HUES6 (cell line): ENCODE data around the gene TM4SF5.

Experiments used
- H3K27ac ChIP-seq: 2 replicates; pipeline ENCODE4 v1.7.0; 2013; ENCODE audit warnings: low read depth, mild to moderate bottlenecking, low read length, inconsistent platforms
- H3K27me3 ChIP-seq: 2 replicates; pipeline ENCODE4 v1.6.1; 2013; ENCODE audit warnings: low read length; ENCODE audit not compliant: control insufficient read depth, insufficient read depth
- H3K36me3 ChIP-seq: 2 replicates; pipeline ENCODE4 v1.6.1; 2013; ENCODE audit warnings: low read length; ENCODE audit not compliant: control insufficient read depth, insufficient read depth
- H3K4me1 ChIP-seq: 2 replicates; pipeline ENCODE4 v1.6.1; 2013; ENCODE audit warnings: low read length; ENCODE audit not compliant: control insufficient read depth, insufficient read depth
- H3K4me3 ChIP-seq: 2 replicates; pipeline ENCODE4 v1.5.1; 2013; ENCODE audit warnings: low read depth, low read length
- H3K9ac ChIP-seq: one replicate; pipeline ENCODE4 v1.6.1; 2013; ENCODE audit warnings: mild to moderate bottlenecking, low read length
- H3K9me3 ChIP-seq: 2 replicates; pipeline ENCODE4 v1.6.1; 2013; ENCODE audit warnings: low read depth, low read length; ENCODE audit not compliant: control insufficient read depth, insufficient read depth

The TM4SF5 gene, protein sequence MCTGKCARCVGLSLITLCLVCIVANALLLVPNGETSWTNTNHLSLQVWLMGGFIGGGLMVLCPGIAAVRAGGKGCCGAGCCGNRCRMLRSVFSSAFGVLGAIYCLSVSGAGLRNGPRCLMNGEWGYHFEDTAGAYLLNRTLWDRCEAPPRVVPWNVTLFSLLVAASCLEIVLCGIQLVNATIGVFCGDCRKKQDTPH

GRCh38 chr17:4771519-4772234 is at the start of gene TM4SF5:
TSS of gene TM4SF5 (plus strand) at chr17:4771886. CDS start at chr17:4771923, 37 bp downstream.
- Histone ChIP-seq H3K4me1 (no peaks in the 10 kb centered on the region), H3K27ac (no peak within 1 kb of the TSS), H3K36me3 (no peaks in the 10 kb centered on the region), H3K9me3 (no peaks in the 10 kb centered on the region), H3K27me3 (no peaks in the 10 kb centered on the region), H3K4me3 (no peak within 1 kb of the TSS), H3K9ac (no peak within 1 kb of the TSS)

- Histone ChIP-seq H3K9me3 (no peaks in the 10 kb centered on the region), H3K27ac (no peak overlapping the region), H3K4me1 (no peaks in the 10 kb centered on the region), H3K9ac (no peak overlapping the region), H3K27me3 (no peaks in the 10 kb centered on the region), H3K36me3 (peaks cover 33% of the 10 kb centered on the region), H3K4me3 (no peak overlapping the region)
Observed at GRCh38 chr17:4722678-4723240, 48.9 kb upstream of the TM4SF5 start.

DNA sequence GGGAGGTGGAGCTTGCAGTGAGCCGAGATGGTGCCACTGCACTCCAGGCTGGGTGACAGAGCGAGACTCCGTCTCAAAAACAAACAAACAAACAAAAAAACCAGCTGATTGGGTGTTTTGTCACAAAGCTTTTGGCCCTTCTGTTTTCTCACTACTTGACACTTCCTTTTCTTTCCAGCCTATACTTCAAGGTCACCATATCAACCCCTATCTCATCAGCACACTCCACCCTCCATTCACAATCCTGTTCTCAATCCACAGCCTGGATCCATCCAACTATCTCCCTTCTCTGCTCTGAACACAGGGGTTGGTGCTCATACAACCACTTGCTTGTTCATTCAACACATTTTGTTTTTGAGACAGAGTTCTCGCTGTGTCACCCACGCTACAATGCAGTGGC is 47.0 kb upstream of the TM4SF5 start:
- Histone ChIP-seq H3K4me1 (no peaks in the 10 kb centered on the region), H3K4me3 (no peak overlapping the region), H3K27ac (no peak overlapping the region), H3K9me3 (no peaks in the 10 kb centered on the region), H3K36me3 (peaks cover 16% of the 10 kb centered on the region), H3K27me3 (no peaks in the 10 kb centered on the region), H3K9ac (no peak overlapping the region)

- no peak overlapping the region for H3K4me3 ChIP-seq
- H3K27ac ChIP-seq, result no peak overlapping the region
- no peaks in the 10 kb centered on the region for H3K27me3 ChIP-seq
- no peak overlapping the region for H3K9ac ChIP-seq
- no peaks in the 10 kb centered on the region for H3K4me1 ChIP-seq
- peaks cover 7% of the 10 kb centered on the region for H3K36me3 ChIP-seq
- H3K9me3 ChIP-seq, result no peaks in the 10 kb centered on the region
Observed at GRCh38 chr17:4725646-4726310, 45.9 kb upstream of the TM4SF5 start.

GRCh38 chr17:4728124-4728523 is 43.6 kb upstream of the TM4SF5 start:
- no peak overlapping the region for H3K27ac ChIP-seq
- H3K4me3 ChIP-seq, result no peak overlapping the region
- no peaks in the 10 kb centered on the region for H3K4me1 ChIP-seq
- no peaks in the 10 kb centered on the region for H3K9me3 ChIP-seq
- 0 out of 2 replicates have a peak, but pooled peaks cover 5% of the 10 kb centered on the region for H3K36me3 ChIP-seq
- H3K9ac ChIP-seq, result no peak overlapping the region
- H3K27me3 ChIP-seq, result no peaks in the 10 kb centered on the region

DNA sequence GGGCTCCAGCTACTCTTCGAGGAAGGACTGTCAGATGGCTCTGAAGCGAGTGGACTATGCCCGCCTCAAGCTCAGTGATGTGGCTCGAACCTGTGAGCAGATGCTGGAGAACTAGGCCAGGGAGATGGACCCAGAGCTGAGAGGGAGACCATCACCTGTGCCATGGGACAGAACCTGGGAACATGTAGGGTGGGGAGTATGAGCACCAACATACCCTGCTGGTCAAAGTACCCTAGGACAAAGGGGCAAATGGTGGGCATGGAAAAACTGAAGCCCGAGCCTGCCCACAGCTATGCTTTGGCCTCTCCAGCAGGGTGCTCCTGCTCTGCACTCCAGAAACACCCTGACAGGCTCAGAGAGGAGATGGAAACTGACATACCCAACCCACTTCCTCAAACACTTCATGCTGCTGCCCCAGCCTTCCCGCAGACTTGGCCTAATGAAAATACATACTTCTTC is 38.6 kb upstream of the TM4SF5 start:
- Histone ChIP-seq H3K36me3 (0 out of 2 replicates have a peak, but pooled peaks cover 5% of the 10 kb centered on the region), H3K9ac (no peak overlapping the region), H3K4me3 (no peak overlapping the region), H3K9me3 (no peaks in the 10 kb centered on the region), H3K27ac (no peak overlapping the region), H3K27me3 (peaks cover 37% of the 10 kb centered on the region), H3K4me1 (peaks cover 2% of the 10 kb centered on the region; the same call in 1 of the 2 replicates)

- H3K9me3 ChIP-seq, result no peaks in the 10 kb centered on the region
- peaks cover 8% of the 10 kb centered on the region for H3K4me1 ChIP-seq
- H3K27ac ChIP-seq, result no peak overlapping the region
- peaks cover 55% of the 10 kb centered on the region for H3K27me3 ChIP-seq
- H3K4me3 ChIP-seq, result no peak overlapping the region
- H3K9ac ChIP-seq, result no peak overlapping the region
- H3K36me3 ChIP-seq, result 0 out of 2 replicates have a peak, but pooled peaks cover 5% of the 10 kb centered on the region
Observed at GRCh38 chr17:4734857-4735475, 36.7 kb upstream of the TM4SF5 start.

DNA sequence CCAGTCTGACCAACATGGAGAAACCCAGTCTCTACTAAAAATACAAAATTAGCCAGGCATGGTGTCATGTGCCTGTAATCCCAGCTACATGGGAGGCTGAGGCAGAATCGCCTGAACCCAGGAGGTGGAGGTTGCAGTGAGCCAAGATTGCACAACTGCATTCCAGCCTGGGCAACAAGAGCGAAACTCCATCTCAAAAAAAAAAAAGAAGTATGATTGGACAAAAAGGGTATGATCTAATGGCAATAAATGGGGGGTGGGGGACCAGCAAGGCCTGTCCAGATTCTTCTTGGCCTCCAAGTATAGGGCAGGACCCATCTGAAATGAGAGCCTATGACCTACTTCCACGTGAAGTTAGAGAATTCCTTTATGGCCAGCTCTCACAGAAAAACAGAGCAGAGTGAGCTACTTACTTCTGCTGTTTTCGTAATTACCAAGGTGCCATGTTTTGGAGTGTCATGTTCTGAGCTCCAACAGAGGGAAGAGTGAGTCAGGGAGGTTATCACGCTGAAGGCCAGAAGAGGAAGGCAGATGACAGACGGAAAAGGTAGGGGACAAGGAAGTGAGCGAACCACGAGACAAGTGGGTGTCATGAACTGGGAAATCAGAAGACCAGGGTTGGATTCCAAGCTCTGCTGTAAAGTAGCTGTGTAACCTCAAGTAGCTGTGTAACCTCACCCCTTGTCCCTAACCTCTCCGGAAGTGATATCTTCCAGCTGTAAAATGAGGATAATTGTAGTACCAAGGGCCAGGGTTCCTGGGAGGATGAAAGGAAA is 35.6 kb upstream of the TM4SF5 start:
- Histone ChIP-seq H3K4me1 (peaks cover 8% of the 10 kb centered on the region), H3K27me3 (peaks cover 66% of the 10 kb centered on the region), H3K9me3 (no peaks in the 10 kb centered on the region), H3K36me3 (0 out of 2 replicates have a peak, but pooled peaks cover 5% of the 10 kb centered on the region), H3K4me3 (no peak overlapping the region), H3K27ac (no peak overlapping the region), H3K9ac (no peak overlapping the region)

DNA sequence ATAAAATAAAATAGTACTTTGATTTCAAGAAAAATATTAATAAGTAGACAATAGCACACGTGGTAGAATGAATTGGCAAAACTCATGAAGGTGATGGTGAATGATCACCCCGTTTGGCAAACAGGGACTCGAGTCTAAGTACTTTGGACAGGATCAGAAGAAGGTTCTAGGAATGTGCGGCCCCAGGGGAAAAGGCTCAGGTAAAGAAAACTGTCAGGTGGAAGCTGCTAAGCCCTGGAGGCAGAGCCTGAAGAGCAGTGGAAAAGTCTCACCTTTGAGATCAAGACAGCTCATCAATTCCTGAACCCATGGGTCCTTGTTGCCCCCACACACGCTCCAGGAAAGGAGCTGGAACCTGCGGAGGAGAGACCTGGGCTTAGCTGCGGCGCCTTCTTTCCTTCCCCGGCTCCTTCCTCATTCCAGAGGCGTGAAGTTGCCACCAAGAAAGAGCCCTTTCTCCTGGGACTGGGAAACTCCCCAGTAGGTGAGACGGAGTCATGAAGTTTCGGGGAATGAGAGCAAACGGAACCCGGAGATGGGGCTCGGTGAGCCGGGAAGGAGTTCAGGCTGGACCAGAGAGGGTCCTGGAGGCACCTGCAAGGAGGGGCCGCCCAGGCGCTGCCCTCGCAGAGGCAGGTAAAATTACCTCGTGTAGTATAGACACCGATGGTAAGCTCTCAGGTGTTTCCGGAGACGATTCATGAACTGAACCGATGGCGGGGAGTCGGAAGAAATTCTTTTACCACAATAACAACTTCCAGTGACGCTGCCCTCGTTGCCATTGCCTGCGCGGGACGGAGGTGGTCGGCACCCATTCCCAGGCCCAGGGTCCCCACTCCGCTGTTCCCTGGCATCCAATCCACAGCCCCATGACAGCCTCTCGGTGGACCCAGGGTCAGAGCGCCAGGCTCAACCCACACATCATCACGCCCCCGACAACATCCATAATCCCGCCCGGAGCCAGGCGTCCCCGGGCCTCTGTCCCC is 33.3 kb upstream of the TM4SF5 start:
- H3K27me3 ChIP-seq, result peaks cover 90% of the 10 kb centered on the region
- peak overlapping the region; percentile 86 for H3K4me3 ChIP-seq
- peak overlapping the region; percentile 17 for H3K9ac ChIP-seq
- no peaks in the 10 kb centered on the region for H3K9me3 ChIP-seq
- no peak overlapping the region for H3K27ac ChIP-seq
- H3K4me1 ChIP-seq, result peaks cover 8% of the 10 kb centered on the region
- no peaks in the 10 kb centered on the region for H3K36me3 ChIP-seq
